Measurements from ENCODE around the gene SLC38A11. TPM values are rescaled to one million over a fixed set of nuclear protein-coding genes. Genes with fewer than 3 reads are reported as not detected.
"Not testable (repeated sequence)": the region's sequence is repeated elsewhere in the genome, so short reads cannot be mapped to it uniquely, and the experiment has no call there.

The SLC38A11 gene
- total RNA-seq, 1 experiment from 2014 or later, result 6.8 TPM

DNA sequence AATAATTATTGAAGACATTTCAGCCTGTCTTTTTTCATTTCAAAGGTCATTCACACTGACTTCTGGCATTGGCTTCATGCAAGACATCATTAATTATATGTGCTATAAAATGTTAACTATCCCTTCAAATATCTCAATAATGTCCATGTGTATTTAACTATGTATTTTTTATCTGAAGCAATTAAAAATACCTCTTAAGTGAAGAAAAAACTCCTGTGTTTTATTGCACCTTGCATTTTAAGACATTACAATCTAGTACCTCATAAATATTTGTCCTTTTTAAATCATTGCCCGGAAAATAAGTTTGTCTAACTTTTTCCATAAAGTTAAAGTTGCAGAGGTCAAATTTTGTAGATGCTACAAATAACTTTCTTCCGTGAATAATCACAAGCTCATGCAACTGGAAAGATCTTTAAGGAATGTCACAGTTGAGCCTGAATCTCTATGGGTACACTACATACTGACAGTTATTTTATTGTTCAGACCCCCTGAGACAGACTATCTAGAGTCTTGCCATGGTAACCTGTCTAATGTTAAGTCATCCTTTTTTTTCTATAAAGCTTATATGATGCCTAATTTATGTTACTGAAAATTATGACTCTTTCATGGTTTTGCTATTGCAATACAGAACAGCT is 75.3 kb downstream of the SLC38A11 start:
- DNase-seq (ENCODE audit: low spot score), result no peak

DNA sequence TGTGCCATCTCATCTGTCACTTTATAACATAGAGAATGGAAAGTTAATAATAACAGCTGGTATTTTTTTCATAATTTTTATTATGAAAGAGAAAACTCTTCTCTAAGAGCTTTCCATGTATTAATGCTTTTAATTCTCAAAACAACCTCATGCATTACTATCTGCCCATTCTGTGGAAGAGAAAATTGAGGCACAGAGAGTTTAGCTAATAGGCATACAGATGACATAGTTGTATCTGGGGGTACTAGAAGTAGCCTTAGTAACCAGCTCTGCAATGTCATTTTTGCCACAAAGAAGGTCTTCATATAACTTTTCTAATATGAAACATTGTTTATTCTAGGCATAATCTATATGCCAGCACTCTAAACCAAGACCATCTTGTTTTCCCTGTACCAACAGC is 77.4 kb downstream of the SLC38A11 start:
- DNase-seq (ENCODE audit: low spot score), result no peak

DNA sequence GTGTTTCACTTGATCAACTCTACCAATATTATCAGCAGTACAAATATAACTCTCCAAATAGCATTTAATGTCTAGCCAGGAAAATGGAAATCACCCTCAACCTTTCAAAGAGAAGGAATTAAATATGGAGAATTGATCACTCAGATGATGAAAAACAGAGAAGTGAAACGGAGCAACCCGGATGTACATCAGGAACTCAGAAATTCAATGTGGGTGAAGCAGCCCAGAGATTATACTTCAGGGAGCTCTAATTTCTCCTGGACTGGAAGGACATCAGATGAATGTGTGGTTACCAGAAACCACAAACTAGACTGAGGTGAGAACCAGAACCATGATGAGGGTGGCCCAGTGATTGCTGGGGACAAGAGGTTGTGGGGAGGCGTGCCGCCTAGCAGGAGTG is 78.2 kb downstream of the SLC38A11 start:
- no peak for DNase-seq (ENCODE audit: low spot score)

DNA sequence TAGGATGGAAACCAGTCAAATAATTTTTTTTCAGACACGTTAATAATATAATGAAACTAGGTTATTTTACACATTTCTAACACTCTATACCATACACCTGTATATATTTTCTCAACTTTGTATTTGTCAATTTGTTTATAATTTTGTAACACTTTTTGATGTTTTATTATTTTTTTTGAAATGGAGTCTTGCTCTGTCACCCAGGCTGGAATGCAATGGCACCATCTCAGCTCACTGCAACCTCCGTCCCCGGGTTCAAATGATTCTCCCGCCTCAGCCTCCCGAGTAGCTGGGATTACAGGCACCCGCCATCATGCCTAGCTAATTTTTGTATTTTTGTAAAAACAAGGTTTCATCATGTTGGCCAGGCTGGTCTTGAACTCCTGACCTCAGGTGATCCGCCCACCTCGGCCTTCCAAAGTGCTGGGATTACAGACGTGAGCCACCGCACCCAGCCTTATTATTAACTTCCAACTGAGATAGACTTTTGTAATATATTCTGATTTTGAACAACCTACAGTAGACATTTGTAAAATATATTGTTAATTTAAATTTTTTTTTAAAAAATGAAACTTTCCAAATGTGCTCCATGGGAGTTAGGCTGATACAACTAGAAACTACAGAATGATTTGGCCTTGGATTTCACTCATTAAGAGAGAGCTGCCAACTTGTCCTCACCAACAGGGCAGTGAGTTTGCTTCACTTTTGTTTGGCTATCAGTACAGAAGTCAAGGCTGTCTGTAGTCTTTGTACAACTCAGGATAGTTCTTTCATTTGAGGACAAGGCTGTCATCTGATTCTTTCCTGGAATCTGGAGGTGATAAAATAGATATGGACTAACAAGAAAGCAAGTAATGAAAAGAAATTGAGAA is 79.8 kb downstream of the SLC38A11 start:
- no peak for DNase-seq (ENCODE audit: low spot score)

DNA sequence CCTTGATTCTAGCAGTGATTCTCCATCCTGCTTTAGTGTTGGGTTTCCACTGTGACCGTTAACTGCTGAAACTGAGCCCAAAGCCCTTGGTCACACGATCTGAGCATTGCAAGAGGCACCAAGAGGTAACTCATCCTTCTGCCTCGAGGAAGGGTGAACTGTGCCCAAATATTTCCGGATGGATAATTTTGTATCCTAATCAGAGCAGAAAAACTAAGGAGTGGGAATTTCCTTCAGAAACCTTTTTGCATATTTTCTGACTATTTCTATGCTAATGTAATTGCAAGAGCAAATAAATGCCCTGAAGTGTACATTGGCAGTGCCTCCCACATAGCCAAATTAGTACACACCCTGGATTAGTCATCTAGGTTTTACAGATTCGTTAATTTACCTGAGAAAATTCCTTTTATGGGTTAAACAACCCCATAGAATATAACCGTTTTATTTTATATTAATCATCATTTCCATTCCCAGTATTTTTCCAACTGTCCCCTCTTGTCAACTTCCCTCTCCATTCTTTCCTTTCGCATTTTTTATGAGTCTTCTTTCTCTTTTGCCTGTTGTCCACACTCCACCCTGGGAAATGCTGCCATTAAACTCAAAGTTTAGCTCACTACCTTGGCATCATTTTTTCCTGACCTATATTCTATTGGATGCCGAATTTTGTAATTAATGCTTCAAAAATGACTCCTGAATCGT is 82.0 kb downstream of the SLC38A11 start:
- DNase-seq (ENCODE audit: low spot score), result no peak

DNA sequence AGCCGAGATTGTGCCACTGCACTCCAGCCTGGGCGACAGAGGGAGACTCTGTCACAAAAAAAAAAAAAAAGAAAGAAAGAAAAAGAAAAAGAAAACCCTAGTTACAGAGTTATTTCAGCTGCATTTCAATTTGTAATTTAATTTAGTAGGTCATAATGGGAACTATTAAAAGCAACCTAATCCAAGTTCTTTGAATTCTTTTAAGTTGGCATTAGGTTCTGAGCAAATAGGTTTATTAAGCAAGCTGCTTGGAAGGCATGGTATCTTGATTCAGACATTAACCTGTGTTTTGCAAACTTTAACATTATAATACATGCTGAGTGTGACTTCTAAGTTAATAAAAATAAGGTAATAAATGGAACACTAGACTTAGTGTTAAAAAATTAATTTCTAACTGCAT is 83.9 kb downstream of the SLC38A11 start:
- no peak for DNase-seq (ENCODE audit: low spot score)

DNA sequence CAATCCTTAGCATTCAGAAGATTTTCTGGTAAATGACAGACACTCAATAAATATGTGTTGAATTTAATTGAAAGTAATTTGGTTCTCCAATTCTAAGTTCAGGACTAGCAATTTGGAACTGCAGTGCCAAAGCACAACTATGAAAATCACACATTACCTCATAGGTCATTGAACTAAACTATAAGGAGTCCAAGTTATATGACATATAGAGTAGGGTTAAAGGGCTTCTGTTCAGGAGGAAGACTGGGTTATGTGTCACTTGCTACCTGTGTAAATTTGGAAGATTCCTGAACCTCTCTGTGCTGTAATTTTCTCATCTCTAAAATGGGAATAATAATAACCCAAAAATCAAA is 85.9 kb downstream of the SLC38A11 start:
- no peak for DNase-seq (ENCODE audit: low spot score)

DNA sequence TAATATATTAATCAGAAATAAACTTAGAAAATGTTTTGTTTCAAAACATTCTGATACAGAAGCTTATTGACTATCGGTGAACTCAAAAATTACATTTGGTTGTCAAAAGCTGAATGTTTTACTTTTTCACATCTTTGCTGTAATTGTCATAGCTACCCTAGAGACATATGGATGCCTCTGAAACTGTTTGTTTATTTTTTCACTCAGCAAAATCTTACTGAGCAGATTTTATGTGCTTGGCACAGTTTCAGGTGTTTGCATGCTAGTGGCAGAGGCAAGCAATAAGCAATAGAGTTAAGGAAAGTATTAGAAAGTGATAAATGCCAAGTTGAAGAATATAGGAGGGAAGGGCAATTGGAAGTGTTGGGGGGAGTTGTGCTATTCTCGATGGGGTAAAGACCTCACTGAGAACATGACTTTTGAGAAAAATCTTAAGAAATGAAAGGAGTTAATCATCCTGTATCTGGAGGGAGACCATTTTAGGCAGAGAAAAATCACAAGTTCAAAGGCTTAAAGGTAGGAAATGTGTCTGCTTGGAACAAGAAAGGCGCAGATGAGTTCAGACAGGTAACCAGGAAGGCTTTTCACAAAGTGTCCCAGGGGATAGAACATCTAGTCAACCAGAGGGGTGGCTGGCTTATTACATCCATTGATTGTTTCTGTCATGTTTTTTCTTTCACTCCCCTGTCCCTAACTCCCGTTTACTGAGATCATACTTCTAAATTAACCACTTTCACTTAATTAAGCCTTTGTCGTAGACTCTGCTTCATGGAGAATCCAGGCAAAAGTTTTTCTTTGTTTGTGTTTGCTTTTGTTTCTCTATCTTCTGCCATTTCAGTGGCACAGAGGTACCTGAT is 86.5 kb downstream of the SLC38A11 start:
- no peak for DNase-seq (ENCODE audit: low spot score)

DNA sequence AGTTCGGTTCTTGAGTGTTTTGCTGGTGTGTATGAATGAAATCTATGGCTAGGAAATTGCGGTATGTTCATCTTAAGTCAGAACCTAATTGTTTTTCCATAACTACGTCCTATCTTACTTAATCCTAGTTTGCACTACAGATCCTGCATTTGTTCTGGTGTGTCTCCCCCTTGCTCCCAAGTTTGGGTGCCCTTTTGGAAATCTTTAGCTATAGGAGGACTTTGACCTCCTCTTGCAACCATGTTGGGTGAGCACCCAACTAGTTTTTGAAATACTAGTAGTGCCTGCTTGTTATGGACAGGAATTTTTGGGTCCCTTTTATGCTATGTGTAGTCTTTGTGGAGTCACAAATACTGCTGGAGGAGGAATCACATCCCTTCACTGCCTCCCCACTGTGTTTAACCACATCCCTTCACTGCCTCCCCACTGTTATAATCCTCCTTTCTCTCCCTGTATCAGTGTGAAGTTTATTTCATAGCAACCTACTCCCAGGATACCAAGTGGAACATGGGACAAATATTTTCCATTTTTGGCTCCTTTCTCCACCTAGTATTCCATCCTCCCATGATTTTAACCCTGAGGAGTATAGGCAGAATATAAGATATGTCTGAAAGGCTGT is 87.4 kb downstream of the SLC38A11 start:
- DNase-seq (ENCODE audit: low spot score), result no peak

DNA sequence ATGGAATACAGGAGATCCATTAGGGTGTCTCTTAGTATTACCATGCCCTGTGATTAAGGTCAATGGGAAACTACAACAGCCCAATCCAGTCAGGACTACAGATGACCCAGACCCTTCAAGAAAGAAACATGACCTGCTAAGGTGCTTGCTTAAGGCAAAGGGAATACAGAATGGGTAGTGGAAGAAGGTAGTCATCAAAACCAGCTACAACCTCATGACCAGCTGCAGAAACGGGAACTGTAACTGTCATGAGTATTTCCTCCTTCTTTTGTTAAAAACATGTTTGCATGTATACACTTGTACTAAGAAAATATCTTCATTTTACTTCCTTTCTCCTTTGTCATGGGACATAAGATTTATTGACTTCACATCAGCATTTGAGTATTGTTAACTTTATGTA is 88.9 kb downstream of the SLC38A11 start:
- not testable (repeated sequence) for DNase-seq (ENCODE audit: low spot score)

DNA sequence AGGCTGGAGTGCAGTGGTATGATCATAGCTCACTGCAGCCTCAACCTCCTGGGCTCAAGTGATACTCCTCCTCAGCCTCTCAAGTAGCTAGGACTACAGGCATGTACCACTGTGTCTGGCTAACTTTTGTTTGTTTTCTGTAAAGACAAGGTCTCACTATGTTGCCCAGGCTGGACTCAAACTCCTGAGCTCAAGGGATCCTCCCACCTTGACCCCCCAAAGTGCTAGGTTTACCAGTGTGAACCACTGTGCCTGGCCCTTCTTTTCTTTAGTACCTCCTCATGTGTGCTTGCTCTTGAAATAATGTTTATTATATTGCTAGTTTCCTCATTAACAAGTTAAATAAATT is 94.7 kb downstream of the SLC38A11 start:
- no peak for DNase-seq (ENCODE audit: low spot score)

DNA sequence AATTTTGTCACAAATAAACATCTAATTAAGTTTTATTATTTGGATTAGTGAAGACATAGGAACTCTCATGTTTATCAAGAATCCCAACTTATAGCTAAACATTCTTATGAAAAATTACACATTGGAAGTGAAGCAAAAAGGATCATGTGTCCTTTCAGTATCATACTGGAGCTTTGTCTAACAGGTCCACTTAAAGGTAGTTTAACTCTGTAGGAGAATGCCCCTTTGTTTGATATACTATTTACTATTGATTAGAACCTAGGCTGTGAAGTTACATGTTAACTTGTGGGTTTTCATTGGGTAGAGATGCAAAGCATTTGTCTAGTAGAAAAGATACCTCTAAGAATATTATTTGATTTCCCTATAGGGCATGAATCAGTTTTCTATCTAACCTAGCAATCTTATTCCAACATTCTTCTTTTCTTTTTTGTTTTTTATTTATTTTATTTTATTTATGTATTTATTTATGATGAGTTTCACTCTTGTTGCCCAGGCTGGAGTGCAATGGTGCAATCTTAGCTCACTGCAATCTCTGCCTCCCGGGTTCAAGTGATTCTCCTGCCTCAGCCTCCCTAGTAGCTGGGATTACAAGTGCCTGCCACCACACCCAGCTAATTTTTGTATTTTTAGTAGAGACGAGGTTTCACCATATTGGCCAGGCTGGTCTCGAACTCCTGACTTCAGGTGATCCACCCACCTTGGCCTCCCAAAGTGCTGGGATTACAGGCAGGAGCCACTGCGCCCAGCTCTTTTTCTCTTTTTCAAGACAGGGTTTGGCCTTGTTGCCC is 95.2 kb downstream of the SLC38A11 start:
- not testable (repeated sequence) for DNase-seq (ENCODE audit: low spot score)

DNA sequence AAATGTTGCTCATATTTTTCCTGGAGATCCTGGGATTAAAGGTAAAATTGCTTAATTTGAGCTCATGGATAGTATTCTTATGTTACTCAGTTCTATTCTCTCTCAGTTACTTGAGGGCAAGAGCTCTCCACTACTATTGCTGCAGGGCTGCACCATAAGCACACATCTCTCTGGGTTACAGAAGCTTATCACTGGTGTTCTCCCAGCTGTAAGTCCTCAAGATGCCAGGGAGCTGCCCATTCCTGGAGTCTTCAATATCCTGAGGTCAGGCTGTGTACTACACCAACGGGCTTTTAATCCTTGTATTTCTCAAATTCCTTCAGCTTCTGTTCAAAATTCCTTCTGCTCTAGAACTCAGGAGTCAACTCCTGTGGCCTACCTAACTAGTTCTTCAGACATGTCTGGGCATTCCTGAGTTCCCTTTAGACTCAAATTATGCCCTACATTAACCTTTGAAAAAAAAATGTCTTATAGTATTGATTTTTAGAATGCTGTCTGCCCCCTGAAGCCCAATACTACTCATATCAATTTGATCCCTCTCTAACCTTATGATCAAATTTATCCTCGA is 96.0 kb downstream of the SLC38A11 start:
- no peak for DNase-seq (ENCODE audit: low spot score)

DNA sequence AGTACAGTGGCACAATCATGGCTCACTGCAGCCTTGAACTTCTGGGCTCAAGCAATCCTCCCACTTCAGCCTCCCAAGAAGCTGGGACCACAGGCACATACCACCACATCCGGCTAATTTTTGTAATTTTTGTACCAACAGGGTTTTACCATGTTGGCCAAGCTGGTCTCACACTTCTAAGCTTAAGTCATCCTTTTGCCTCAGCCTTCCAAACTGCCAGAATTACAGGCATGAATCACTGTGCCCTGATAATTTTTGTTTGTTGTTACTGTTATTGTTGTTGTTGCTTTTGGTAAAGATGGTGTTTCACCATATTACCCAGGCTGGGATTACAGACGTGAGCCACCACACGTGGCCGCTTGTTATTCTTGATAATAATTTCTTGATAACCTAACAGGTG is 103.2 kb downstream of the SLC38A11 start:
- no peak for DNase-seq (ENCODE audit: low spot score)

DNA sequence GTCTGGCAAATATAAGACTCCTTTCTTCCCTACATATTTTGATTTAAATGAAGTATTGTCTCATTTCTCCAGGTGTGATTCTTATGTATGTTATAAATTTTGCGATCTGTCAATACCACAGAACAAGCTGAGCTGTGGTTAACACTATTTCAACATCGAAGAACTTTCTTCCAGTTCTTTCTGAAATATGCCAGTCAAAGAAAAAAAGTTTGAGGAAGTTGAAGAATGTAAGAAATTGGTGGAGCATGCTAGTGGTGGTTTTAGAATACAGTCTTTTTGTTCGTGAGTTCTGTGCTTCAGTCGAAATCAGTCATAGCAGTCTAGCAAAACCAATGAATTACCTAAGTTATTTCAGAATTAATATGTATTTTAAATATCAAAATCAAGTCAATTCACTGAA is 105.1 kb downstream of the SLC38A11 start:
- DNase-seq (ENCODE audit: low spot score), result peak; percentile 45

DNA sequence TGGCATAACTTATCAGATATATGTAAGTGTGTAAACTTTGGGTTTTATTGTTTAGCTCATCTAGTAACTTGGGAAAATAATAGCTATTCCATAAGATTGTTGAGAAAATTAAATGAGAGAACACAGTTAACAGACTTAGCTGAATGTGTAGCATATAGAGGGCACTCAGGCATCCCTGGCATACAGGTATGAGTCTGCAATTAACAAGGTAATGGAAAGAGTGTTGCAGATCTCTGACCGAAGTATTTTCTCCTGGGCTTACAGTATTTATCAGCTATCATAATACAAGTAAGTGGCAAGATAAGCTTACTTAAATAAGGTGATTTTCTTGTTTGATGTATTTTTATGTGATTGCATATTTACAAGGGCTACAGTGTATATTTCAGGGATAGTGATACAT is 105.8 kb downstream of the SLC38A11 start:
- no peak for DNase-seq (ENCODE audit: low spot score)

DNA sequence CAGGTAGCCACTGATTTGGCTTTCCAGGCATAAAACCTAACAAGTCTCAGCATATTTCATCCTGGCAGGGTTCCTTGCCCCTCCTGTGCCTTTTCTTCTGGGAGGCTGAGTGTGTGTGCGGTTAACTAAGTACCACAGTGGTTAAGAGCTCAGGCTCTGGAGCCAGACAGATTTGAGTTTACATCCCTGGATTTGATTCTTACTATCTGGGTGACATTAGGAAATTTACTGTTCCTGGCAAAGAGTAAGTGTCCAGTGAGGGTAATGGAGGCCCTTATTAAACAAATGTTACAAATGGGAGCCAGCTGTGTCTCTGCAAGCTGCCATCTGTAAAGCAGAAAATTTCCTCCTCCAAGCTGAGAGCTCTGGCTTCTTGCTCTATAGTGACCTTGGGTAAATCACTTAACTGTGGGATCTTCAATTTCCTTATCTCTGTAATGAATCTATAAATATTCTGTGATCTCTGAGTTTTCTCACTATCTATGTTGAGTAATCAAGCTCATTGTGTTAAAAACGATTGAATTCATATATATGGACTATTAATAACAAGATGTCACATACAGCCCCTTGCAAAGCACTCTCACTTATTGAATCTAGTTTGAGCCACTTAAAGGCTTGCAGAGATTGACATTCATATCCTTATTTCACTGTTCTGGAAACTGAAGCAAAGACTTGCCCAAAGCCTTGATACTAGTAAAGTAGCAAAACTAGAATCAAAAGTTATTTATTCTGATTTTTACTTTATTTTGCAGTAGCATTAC is 107.2 kb downstream of the SLC38A11 start:
- DNase-seq (ENCODE audit: low spot score), result no peak

DNA sequence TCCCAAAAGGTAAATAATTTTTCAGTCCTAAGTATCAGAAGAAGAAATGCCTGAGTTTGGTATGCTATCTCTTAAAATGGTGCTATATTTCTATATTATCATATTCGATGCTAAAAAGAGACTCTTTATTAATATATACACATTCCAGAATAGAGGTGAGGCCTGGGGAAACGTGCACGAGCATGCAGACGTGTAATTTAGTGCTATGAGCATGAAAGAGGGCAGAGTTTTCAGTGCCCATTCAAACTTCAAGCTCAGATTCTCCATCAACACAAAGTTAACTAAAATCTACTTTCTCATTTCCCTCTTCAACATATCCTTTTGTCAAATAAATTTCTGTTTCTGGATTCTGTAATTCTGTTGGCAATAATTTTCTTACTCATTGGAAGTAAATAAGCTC is 108.0 kb downstream of the SLC38A11 start:
- no peak for DNase-seq (ENCODE audit: low spot score)

DNA sequence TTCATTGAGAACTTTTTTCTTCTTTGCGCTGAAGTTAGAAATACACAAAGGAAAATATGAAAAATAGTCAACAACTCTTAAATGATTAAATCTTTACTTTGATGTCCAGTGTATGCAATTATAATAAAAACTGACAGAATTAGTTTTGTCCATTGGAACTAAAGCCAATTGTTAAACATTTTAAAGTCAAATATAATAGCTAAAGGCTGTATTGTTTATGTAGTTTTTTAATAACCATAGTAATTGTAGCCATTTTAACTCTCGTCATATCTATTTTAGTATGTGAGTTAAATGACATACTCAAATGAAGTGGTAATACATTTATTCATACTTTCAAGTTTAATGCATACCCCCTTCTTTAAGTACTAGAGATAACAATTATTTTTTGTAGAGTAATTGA is 109.0 kb downstream of the SLC38A11 start:
- no peak for DNase-seq (ENCODE audit: low spot score)

Data from HT-29 (cell line).